Ramos (cell line): ENCODE results near the gene GRWD1.

Source experiments
- in situ Hi-C: fragments of 300-500 bp; cut with MboI; formaldehyde crosslinking; loops from one replicate; pipeline ENCODE4 v1.14.3; 2022; ENCODE audit warnings: low sequenced_read_pairs; ENCODE audit not compliant: unreplicated experiment

The GRWD1 gene

GRCh38 chr19:48421548-48421947 lies 24.2 kb upstream of the GRWD1 start:
- in situ Hi-C loops: no loop called here

- in situ Hi-C loops: no loop called here
Observed at GRCh38 chr19:48424694-48425219, 21.0 kb upstream of the GRWD1 start.

GRCh38 chr19:48428670-48429069 lies 17.1 kb upstream of the GRWD1 start:
- in situ Hi-C loops: no loop called here

GRCh38 chr19:48433337-48433736 lies 12.4 kb upstream of the GRWD1 start:
- in situ Hi-C loops: no loop called here

- in situ Hi-C loops: no loop called here
Observed at GRCh38 chr19:48436586-48436985, 9.2 kb upstream of the GRWD1 start.

- in situ Hi-C loops: no loop called here
Observed at GRCh38 chr19:48441360-48442050, 4.3 kb upstream of the GRWD1 start.

GRCh38 chr19:48442116-48443035 lies 3.4 kb upstream of the GRWD1 start:
- in situ Hi-C loops: no loop called here

- in situ Hi-C loops: no loop called here
Observed at GRCh38 chr19:48443256-48443655, 2.5 kb upstream of the GRWD1 start.

GRCh38 chr19:48443731-48444128 lies 2.1 kb upstream of the GRWD1 start:
- in situ Hi-C loops: no loop called here

- in situ Hi-C loops: no loop called here
Observed at GRCh38 chr19:48444129-48444935, 1.5 kb upstream of the GRWD1 start.

- in situ Hi-C loops: no loop called here
Observed at GRCh38 chr19:48444936-48445200, 915 bp upstream of the GRWD1 start.

- in situ Hi-C loops: no loop called here
Observed at GRCh38 chr19:48445256-48445605, 552 bp upstream of the GRWD1 start.

- in situ Hi-C loops: no loop called here
Observed at GRCh38 chr19:48446579-48446978, 796 bp downstream of the GRWD1 start.

- in situ Hi-C loops: no loop called here
Observed at GRCh38 chr19:48448563-48448962, 2.8 kb downstream of the GRWD1 start.

GRCh38 chr19:48450441-48450840 lies 4.7 kb downstream of the GRWD1 start:
- in situ Hi-C loops: no loop called here

GRCh38 chr19:48450863-48451262 lies 5.1 kb downstream of the GRWD1 start:
- in situ Hi-C loops: no loop called here

GRCh38 chr19:48451624-48452023 lies 5.8 kb downstream of the GRWD1 start:
- in situ Hi-C loops: no loop called here

GRCh38 chr19:48452289-48453190 lies 6.8 kb downstream of the GRWD1 start:
- in situ Hi-C loops: no loop called here

GRCh38 chr19:48454150-48454730 lies 8.5 kb downstream of the GRWD1 start:
- in situ Hi-C loops: no loop called here
